HG03469 (cell line): ENCODE results near the gene C22orf31.

ENCODE experiments used
- ATAC-seq: cut with Tn5 transposase; IDR thresholded peaks from one replicate; pipeline ENCODE4 v1.9.1; 2021; ENCODE audit warnings: mild to moderate bottlenecking, moderate library complexity, moderate number of reproducible peaks; ENCODE audit not compliant: unreplicated experiment

The C22orf31 gene

GRCh38 chr22:29030016-29030617 lies 31.5 kb downstream of the C22orf31 start:
- ATAC-seq = no peak

DNA sequence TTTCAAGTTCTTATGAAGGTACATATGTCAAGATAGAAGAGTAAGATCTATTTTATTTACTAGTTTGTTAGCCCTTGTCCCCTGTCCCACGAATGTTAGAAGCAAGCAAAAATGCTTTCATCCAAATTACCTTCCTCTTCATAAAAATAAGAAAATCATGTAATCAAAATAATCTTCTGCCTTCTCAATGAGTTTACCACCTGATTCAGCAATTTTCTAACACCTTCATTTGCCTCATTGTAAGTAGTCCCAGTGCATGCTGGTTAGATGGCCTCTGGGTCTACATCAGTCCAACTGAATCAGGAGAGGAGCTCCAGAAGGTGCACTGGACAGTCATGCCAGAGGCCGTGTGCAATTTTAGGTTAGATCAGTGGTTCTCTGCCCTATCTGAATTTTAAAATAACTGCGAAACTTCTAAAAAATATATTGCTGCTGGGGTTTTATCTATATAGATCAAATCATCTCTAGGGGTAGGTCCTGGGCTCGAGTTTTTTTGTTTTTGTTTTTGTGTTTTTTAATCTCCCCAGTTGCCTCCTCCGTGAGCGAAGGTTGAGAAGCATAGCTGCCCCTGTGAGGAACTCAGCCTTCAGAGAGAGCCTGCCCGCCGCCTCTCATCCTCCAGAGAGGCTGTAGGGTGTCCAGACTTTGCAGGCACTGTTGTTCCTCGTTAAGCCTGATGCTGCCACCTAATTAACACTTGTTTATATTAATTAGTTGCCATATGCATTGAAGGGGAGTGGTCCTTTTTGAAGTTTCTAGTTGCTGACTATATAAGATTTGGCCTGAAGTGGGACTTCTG lies 32.2 kb downstream of the C22orf31 start:
- ATAC-seq = no peak

DNA sequence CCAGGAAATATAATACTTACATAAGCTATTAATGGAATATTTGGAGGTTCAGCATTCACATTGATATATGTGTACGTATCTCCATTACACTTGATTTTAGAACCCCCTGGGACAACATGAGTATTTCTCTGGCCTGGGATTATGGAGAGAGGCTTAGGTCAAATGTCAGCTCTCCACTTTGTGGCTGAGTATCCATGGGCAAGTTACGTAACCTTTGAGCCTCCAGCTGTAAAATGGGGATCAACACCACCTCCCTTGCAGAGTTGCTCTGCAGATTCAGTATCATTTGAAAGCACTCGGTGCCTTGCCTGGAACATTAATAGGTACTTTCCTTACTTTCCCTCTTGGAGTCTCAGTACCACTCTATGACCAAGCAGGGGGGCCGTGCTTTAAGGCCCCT lies 33.2 kb downstream of the C22orf31 start:
- ATAC-seq = no peak

- no peak for ATAC-seq
Observed at GRCh38 chr22:29026579-29026978, 35.1 kb downstream of the C22orf31 start.

DNA sequence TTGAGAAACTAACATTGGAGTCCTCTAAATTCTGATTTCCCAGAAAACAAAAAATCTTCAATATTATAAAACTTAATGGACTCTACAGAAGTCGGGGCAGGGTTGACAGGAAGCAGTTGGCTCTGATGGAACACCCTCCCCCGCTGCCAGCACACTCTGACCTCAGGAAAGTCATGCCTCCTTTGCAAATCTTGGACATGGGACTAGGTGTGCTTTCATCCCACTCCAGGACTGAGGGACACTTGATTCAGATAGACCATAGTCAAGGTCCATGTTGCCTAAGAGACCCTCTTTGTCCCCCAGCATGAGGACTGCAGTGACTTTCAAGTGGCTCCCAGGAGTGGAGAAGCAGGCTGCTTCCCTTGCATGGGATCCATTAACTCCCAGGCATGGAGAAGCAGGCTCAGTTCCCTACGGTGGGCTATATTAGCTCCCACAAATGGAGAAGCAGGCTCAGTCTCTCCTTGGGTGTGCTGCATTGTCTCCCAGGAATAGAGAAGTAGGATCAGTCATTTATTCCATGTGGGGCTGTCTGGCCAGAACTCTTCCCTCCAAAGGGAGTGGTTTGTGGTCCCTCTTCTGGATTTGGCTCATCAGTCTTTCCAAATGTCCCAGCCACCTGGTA lies 38.3 kb downstream of the C22orf31 start:
- ATAC-seq = no peak

- no peak for ATAC-seq
Observed at GRCh38 chr22:29022101-29022817, 39.4 kb downstream of the C22orf31 start.

GRCh38 chr22:29018293-29019189 lies 43.1 kb downstream of the C22orf31 start:
- ATAC-seq = no peak

DNA sequence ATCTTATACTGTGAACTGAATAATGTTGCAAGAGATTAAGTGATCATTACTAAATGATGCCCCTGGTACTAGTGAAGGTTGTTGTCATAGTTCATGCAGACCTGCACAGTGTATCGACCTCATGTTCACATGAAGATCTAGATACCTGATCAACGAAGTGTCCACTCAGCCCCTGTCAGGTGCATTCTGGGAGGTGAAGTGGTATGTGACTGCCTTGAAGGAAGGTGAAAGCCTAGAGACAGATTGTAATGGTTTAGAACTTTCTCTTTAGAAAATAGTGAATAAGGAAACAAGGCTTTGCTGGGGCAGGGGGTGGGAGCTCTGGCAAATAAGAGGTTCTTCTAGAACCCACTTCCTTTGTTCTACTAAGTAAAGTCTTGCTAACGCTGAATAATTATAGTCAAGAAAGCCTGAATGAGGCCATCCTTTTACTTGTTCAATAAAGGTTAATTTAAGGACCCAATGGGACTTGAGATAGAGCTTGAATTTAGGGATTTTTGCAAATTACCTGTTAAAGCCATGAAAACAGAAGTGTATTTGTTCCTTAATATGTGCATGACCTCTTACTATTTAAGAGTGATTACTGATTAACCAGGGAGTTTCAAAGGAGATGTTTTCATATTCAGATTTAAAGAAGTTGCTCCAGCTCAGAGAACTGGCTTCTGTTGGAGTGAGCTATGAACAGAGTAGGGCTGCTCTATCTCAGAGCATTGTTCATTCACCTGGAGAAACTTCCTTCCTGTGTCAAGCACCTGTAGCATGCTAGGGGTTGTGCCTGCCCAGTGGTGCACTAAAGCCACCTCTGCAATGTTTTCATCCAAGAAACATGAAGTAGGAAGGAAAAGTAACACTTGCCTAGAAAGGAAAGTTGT lies 45.3 kb downstream of the C22orf31 start:
- ATAC-seq = no peak

- ATAC-seq = no peak
Observed at GRCh38 chr22:29014773-29015172, 46.9 kb downstream of the C22orf31 start.

DNA sequence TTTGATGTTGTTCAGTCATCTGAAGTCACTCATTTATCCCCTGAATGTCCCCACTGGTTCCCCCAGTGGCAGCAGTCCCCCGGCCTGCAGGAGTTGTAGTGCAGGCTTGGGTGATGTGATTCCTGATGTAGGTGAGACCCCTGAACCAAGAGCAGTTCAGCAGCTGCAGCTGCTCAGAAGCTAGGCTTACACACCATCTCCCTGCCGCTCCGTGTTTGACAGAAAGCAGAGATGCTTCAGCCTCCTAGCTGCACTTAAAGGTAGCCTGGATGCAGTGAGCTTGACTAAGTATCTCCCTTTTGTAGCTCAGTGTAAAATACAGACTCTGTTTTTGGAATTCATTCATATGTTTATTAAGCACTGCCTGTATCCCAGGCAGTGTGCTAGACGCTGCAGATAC lies 47.3 kb downstream of the C22orf31 start:
- ATAC-seq = no peak

DNA sequence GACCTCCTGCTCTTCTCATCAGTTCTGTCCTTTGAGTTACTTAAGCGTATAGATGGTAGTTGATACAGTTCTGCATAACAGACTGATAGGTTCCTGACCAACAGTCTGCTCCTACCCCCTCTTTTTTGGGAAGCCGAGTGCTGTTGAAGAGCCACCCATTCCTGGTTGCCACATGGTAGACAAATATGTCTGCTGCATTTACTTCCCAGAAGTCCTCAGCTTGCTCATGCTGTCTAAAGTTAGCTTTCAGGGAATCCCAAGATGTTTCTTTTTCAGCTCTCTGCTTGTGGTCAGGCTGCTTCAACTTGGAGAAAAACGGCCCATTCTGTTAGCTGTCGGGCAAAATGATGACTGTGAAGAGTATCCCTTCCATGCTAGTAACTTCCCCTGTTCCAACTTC lies 48.7 kb downstream of the C22orf31 start:
- no peak for ATAC-seq

GRCh38 chr22:29012101-29012433 lies 49.6 kb downstream of the C22orf31 start:
- no peak for ATAC-seq

DNA sequence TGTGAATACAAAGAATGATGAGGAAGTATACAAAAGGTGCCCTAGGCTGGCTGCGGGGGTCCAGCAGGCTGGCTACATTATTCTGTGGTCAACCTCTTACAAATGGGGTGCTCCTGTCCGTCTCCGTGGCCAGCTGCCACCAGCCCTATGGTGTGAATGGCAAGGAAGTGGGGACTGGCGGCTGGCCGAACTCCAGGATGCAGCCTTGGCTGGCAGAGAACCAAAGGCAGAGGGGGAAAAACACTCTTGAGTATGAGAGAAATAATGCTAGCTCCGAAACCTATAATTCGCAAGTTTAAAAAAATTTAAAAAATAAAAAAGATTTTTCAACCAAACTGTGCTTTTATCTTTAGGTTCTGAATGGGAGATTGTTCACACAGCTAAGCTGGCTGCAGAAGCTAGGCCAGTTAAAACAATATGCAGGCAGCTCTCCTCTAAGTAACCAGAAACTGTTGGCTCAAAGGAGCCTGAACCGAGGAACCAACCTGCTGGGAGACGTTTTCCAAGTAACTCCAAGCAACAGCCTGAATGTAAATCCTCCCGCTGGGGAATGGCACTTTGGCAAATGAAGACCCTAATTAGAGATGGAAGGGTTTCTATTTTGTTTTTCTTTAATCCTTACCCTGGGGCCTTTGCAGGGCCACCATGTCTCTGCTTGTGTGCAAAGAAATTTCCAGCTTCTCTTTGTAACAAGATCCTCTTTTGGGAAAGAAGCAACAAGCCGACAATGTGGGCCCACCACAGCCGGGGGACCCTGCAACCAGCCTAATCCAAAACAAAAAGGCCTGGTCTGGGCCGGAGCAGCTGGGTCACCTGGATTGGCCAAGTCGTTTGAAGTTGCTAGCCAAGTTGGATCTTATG lies 50.2 kb downstream of the C22orf31 start:
- no peak for ATAC-seq

GRCh38 chr22:29009148-29009547 lies 52.5 kb downstream of the C22orf31 start:
- ATAC-seq = no peak
